ENCODE data around the gene NECAB3.

NECAB3 gene

DNA sequence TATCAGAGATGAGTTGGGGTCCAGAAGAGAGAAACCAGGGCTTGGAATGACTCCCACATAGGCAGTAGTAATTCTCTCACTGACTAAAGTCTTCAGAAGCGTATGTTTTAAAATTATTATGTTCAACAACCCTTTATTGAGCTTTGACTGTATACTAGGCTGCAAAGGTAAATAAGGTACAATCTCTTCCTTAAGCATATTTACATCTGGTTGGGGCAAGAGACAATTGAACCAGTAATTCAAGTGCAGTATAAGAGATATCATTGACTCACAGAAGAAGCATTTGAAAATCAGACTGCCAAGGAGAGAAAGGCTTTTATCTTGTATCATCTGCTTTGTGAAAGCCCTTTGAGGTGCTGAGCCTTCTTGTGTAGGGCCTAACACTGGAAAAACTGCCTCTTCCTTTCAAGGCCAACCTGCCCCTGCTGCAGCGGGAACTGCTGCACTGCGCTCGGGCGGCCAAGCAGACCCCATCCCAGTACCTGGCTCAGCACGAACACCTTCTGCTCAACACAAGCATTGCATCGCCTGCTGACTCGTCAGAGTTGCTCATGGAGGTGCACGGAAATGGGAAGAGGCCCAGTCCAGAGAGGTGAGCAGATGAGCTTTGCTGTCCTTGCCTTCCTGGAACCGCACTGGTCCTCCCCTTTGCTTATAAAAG is 51.4 kb downstream of the NECAB3 start:
- no peak for DNase-seq (ENCODE audit: low read depth in 2 of 3, low spot score in 1 of 3)

DNA sequence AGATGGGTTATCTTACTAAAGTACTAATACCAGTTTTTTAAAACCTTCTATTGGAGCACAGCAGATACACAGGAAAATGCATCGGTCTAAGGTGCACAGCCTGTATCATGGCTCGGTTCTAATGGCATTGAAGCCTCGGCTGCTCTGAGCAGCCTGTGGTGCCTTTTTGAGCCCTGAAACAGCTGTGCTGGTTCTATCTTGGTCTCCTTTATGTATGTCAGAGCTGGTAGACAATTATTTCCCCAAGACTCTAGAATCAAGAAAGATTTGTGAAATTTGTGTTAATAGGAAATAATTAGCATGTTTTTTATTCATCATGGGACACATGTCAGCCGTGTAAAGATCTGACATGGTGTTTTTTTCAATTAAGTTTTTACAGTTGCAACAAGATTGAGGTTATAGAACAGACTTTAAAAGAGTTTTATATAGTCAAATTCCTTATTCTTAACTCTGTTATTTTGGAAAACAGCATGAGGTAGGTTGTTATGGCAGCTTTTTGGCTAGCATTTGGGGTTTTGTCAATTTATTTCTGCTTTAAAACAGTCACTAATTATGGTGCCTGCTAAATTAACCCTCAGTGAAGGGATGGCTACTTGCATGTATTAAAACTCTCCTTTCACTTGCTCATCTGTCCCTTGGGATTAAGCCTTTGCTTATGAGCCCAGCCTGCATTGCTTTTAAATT is 52.4 kb downstream of the NECAB3 start:
- no peak for DNase-seq (ENCODE audit: low read depth in 2 of 3, low spot score in 1 of 3)

DNA sequence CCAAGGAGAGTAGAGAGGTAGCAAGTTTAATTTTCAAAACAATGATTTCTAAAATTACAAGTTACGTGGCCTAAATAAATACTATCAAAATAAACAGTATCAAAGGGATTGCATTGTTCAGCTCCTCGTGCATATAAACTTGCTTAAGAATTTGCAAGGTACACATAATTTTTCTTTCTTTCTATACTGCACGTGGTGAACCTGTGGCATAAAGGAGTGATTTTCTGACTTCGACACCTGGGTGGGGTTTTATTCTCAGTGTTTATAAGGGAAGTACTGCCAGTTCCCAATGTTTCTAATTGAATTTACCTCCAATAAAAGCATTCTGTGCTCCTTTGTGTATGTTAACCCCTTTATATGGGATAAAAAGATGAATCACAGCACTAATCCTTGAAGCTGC is 62.2 kb downstream of the NECAB3 start:
- no peak for DNase-seq (ENCODE audit: low read depth in 2 of 3, low spot score in 1 of 3)

DNA sequence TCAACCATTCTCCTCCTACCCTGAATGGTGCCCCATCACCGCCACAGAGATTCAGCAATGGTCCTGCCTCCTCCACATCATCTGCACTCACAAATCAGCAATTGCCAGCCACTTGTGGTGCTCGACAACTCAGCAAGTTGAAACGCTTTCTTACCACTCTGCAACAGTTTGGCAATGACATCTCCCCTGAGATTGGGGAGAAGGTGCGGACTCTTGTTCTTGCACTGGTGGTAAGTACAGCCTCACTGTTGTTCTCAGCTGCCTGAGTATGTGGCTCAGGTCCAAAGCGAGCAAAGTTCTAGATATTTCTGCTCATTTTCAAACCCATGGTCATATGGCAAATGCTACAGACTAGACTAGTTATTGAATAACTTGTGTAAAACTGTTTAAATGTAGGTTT is 63.1 kb downstream of the NECAB3 start:
- no peak for DNase-seq (ENCODE audit: low read depth in 2 of 3, low spot score in 1 of 3)

DNA sequence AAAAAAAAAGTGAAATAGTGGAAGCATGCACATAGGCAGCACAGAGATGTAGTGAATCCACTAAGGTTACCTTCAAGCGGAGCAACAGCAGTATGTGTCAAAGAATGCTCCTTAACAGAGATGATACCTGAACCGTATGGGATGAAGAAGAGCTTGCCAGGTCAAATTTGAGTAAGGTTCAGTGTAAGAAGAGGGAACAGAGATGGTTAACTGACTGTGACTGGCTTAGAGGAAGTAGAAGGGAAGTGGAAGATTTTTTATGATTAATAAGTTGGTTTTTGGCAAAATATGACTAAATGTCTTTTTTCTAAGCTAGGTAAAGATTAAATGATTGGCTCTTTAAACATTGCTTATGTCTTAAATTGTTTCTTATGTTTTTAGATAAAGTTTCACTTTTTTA is 64.7 kb downstream of the NECAB3 start:
- DNase-seq (ENCODE audit: low read depth in 2 of 3, low spot score in 1 of 3) = no peak
